ENCODE data around the gene CBFA2T2.
"Not testable (repeated sequence)": the region's sequence is repeated elsewhere in the genome, so short reads cannot be mapped to it uniquely, and the experiment has no call there.

Gene CBFA2T2

DNA sequence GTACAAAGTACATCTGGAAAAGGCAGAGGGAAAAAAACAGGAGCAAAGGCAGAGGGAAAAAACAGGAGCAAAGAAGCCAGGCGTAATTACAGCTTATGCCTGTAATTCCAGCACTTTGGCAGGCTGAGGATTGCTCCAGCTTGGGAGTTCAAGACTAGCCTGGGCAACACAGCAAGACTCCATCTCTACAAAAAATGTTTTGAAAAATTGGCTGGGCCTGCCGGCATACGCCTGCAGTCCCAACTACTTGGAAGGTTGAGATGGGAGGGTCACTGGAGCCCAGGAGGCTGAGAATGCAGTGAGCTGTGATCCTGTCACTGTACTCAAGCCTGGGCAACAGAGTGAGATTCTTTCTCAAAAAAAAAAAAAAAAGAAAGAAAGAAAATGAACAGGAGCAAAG, 19.0 kb upstream of the CBFA2T2 start:
- DNase-seq (ENCODE audit: low read depth): no peak

DNA sequence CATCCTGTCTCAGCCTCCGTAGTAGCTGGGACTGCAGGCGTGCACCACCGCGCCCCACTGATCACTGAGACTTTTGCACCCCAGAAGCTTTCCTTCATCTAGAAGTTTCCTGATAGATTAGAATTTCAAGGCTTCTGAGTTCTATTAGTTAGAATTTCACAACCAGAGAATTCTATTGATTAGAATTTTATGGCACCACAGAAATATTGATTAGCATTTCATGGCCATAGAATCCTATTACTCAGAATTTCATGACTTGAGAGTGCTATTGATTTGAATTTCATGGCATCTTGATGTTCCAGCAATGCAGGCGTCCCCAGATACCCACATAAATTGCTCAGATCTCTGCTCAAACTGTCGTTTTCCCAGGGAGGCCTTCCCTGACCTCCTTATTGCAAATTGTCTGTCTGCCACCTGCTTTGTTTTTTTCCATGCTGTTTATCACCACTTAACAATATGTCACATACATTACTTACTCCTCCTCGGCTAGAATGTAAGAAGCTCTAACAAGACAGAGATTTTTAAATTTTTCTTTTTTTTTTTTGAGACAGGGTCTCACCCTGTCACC, 16.9 kb upstream of the CBFA2T2 start:
- DNase-seq (ENCODE audit: low read depth): no peak

DNA sequence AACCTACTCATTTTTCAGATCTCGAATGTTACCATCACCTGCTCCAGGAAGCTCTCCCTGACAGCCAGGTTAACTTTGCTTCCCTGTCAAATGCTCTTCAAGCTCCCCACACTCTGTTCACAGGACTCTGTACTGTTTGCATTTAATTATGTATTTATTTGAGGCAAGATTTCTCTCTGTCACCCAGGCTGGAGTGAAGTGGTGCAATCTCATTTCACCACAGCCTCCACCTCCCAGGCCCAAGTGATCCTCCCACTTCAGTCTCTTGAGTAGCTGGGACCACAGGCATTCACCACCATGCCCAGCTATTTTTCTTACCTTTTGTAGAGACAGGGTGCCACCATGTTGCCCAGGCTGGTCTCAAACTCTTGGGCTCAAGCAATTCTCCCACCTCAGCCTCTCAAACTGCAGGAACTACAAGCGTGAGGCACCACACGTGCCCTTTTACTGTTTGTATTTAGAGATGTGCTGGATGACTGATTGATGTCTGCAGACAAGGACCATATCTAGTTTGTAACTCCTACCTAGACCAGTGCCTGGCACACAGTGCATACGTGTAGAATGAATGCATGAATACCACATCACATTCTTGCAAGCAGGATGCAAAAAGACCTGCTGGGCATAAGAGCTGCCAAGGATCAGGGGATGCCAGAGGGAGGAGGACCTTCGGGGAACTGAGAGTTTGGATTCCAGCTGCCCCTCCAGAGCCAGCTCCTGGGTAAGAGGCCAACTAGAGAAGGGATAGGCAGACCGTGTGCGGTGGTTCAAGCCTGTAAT, 15.6 kb upstream of the CBFA2T2 start:
- DNase-seq (ENCODE audit: low read depth): no peak

DNA sequence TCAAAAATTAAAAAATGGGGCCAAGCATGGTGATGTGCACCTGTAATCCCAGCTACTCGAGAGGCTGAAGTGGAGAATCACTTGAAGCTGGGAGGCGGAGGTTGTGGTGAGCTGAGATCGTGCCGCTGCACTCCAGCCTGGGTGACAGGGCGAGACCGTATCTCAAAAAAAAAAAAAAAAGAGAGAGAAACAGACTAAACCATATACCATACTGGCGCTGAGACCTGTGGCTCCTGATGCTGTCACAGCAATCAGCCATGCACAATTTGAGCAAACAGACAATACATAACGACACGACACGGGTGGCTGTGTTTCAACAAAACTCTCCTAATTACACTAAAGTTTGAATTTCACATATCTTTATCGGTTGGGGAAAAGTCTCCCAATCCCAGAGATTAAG, 14.9 kb upstream of the CBFA2T2 start:
- no peak for DNase-seq (ENCODE audit: low read depth)

DNA sequence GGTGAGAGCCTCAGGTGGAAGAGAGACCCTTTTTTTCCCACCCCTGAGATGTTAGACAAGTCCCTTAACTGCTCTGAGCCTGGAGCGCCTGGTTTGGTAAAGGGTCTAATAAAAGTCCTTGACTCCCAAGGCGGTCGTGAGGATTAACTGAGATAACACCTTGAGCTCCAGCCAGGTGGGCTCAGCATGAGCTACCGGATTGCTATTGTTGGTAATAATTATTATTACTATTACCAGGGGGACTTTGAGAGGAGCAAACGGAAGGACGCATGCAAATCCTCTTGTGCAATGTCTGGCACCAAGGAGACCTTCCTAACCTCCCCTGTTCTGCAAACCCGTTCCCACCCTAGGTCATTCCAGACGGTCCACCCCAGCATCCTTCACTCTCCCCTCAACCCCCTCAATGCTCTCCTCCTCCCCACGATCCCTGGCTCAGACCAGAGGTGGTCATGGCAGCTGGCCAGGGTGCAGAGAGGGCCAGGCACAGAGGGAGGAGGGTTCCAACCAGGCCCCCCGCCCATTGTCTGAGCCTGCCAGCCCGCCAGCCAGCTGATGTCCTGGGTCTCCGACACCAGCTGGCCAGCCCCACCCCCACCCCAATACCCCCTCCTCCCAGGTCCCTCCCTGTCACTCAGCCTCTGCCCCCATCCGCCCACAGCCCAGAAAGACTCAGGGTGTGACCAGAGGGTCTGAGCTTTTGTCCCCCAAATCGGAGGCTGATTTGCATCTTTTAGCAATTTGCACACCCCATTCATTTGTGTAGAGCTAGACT, 14.3 kb upstream of the CBFA2T2 start:
- no peak for DNase-seq (ENCODE audit: low read depth)

DNA sequence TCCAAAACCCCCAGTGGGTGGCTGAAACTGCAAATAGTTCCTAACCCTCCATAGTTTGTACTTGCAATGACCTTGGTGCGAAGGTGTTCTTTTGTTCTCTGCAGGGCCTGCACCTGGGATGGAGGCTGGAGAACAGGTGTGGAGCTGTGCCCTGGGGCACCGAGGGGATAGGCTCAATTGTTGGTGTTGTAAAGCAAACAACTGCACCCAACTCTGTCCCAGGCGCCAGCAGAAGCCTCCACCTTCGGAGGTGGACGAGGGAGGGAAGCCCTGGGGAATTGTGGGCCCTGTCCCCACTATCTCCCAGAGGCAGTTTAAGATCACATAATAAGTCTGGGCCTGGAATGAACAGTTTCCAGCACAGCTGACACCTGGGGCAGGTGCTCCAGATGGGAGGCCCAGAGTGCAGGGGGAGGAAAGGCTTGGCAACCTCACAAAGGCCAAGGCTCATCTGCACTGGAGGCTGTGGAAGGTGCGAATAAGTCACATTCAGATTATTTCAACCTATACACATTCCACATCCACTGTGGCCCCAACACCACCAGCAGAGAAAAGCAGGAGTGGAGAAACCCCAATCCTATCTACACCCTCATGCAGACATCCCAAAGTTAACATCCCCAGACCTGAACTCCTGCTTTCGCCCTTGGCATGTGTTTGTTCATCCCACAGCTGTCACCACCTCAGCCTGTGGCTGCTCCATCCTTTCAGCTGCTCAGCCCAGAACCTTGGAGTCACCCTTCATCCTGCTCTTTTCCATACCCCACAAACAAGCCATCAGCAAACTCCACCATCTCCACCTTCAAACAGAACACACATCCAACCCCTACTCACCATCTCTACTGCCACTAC, 12.3 kb upstream of the CBFA2T2 start:
- DNase-seq (ENCODE audit: low read depth): no peak

DNA sequence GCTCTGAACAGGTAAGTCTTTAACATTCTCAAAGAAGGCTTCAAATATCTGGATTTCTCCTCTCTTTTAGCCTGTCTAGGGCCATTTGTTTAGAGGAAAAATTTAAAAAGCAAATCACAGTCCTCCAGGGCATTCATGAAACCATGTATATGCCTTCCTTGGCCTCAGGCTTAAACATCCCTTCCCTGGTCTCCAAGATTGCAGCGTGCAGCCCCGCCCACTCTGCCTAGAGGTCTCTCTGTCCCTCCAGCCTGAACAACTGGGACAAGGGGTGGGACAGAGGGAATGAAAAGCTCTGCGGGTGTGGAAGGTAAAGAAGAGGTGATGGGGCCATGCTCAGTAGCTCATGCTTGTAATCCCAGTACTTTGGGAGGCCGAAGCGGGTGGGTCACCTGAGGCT, 9.8 kb upstream of the CBFA2T2 start:
- DNase-seq (ENCODE audit: low read depth): no peak

DNA sequence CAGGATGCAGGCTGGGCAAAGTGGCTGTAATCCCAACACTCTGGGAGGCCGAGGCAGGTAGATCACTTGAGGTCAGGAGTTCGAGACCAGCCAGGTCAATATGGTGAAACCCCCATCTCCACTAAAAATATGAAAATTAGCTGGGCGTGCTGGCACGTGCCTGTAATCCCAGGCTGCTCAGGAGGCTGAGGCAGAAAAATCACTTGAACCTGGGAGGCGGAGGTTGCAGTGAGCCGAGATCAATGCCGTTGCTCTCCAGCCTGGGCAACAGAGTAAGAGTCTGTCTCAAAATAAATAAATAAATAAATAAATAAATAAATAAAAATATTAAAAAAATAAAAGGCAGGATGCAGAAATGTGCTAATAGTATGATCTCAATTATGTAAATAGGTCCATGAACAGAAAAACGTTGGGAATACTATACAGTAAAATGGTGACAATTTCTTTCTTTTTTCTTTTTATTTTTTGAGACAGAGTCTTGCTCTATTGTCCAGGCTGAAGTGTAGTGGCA, 8.4 kb upstream of the CBFA2T2 start:
- DNase-seq (ENCODE audit: low read depth): no peak

DNA sequence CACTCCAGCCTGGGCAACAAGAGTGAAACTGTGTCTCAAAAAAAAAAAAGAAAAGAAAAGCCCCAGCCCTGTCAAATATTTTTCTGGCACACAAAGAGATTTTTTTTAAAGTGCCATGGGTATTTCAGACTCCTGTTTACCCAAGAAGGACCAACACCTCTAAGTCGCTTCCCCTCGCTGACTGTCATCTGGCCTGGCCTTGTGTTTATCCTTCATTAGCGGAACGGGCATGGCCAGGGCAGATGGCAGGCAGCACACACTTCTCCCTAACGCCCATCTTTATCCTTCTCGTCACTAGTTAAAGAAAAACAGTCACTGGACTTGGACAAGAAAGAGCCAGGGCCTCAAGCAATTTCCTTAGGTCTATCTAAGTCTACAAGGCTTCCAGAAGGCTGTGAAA, 7.3 kb upstream of the CBFA2T2 start:
- no peak for DNase-seq (ENCODE audit: low read depth)

DNA sequence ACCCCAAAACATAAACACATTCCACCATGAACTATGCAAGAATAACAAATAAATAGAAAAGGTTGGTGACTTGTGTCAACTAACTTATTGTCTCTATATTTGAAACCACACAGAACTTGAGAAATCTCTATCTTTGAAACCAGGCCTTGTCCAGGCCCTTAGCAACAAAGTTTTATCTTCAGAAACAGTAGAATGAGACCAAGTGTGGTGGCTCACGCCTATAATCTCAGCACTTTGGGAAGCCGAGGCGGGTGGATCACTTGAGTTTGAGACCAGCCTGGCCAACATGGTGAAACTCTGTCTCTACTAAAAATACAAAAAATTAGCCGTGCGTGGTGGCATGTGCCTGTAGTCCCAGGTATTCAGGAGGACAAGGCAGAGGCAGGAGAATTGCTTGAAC, 6.7 kb upstream of the CBFA2T2 start:
- not testable (repeated sequence) for DNase-seq (ENCODE audit: low read depth)

DNA sequence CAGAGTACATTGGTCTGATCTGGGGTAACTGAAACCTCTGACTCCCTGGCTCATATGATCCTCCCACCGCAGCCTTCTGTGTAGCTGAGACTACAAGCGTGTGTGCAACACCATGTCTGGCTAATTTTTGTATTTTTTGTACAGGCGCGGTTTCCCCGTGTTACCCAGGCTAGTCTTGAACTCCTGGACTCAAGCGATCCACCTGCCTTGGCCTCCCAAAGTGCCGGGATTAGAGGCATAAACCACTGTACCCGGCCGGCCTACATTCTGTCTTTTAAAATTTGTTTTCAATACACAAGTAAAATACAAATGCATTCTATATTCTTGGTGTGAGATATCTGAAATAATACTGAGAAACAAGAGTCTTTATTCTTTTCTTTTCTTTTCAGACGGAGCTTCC, 1.7 kb upstream of the CBFA2T2 start:
- no peak for DNase-seq (ENCODE audit: low read depth)

DNA sequence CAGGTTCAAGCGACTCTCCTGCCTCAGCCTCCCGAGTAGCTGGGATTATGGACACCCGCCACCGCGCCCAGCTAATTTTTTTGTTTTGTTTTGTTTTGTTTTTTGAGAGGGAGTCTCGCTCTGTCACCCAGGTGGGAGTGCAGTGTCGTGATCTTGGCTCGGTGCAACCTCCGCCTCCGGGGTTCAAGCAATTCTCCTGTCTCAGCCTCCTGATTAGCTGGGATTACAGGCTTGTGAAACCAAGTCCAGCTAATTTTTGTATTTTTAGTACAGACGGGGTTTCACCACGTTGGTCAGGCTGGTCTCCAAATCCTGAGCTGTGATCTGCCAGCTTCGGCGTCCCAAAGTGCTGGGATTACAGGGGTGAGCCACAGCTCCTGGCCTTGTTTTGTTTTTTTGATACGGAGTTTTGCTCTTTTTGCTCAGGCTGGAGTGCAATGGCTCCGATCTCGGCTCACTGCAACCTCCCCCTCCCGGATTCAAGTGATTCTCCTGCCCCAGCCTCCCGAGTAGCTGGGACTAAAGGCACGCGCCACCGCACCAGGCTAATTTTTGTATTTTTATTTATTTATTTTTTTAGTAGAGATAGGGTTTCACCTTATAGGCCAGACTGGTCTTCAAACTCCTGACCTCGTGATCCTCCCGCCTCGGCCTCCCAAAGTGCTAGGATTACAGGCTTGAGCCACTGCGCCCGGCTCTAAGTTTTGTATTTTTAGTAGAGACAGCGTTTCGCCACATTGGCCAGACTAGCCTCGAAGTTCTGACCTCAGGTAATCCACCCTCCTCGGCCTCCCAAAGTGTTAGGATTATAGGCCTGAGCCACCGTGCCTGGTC, 1.0 kb upstream of the CBFA2T2 start:
- not testable (repeated sequence) for DNase-seq (ENCODE audit: low read depth)

DNA sequence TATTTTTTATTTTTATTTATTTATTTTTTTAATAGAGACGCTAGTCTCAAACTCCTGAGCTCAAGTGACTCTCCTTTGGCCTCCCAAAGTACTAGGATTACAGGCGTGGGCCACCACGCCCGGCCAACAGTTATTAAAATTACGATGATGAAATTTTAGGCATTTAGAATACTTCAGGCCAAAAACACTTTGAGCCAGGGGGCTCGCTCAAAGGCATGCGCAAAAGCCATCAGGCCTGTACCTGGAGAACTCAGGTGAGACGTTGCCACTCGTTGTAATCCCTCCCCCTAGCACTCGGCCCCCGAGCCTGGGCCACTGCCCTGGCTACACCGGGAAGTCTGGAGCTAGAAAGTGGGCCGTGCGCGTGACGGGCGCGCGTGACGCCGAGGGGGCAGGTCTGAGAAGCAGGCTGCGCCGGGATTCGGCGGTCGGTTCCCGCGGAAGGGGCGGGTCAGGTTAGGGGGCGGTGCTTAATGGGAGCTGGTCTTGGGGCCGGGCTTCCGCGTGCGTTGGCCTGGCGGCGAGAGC, 337 bp upstream of the CBFA2T2 start:
- DNase-seq (ENCODE audit: low read depth): peak; percentile 97

DNA sequence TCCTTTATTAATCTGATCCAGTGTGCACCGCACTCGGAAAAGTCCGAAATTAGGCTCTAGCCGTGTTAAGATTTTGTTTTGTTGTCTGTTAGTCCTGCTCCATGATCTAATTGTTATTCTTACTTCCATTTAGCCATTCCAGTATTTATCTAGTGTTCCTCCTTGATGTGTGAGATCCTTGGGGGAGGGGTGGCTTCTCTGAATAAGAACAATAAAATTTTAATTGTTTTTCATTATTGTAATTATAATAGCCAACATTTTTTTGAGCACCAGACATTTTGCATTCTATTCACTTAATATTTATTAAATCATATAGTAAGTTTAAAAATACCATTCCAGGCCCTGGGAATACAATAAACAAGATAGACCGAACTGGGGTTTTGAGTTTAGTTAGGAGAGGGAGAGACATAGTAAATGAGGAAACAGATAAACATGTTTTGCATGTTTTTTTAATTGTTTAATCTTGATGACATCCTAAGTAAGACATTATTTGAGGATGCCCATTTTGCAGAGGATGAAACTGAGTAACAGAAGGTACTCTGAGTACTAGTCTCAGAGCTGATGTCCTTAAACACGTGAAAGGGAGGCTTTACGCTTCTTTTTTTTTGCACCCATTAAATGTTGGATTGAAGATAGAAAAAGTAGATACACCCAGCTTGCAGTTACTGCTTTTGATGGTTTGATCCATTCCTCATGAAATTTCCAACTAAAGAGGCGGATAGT, 1.2 kb downstream of the CBFA2T2 start:
- DNase-seq (ENCODE audit: low read depth): no peak

DNA sequence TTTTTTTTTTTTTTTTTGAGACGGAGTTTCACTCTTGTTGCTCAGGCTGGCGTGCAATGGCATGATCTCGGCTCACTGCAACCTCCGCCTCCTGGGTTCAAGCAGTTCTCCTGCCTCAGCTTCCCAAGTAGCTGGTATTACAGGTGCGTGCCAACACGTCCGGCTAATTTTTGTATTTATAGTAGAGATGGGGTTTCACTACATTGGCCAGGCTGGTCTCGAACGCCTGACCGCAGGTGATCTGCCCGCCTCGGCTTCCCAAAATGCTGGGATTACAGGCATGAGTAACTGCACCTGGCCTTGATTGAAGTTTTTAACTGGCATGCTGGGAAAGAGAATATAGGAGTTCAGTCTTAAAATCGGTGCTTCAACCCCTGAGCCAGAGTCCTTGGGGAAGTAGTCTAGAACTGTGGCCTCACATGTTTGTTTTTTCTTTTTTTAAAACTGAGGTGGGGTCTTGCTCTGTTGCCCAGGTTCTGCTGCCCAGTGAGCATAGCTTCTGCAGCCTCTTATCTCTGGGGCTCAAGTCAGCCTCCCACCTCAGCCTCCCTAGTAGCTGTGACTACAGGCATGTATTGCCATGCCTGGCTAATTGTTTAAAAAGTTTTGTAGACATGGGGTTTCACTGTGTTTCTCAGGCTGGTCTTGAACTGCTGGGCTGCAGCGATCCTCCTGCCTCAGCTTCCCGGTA, 3.3 kb downstream of the CBFA2T2 start:
- DNase-seq (ENCODE audit: low read depth): no peak

DNA sequence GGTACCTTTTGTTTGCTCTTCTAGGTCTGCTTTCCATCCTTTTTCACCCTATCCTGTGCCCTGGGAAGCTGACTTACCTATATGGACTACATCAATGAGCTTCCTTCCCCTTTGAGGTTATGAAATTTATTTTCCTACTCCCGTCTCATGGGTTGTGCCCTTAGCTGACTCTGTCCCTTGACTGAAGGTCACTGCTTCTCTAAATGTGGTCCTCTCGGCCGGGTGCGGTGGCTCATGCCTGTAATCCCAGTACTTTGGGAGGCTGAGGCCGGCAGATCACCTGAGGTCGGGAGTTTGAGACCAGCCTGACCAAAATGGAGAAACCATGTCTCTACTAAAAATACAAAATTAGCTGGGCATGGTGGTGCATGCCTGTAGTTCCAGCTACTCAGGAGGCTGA, 6.9 kb downstream of the CBFA2T2 start:
- DNase-seq (ENCODE audit: low read depth): not testable (repeated sequence)

DNA sequence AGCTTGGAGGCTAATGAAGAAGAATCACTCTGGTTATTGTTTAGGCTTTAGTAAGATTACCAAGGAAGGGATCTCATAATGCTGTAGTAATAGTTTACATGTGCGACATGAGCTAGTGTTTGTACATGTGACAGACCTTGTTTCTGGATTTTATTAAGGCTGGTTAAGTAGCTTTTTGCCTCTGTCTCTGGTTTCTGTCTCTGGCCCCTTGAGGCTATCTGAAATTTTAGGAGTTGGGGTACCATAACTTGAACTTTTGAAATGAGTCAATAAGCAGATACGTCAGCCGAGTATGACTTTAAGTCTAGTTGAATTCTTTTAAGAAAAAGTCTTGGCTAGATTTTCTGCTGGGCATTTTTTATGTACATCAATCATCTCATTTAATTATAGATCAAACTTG, 9.5 kb downstream of the CBFA2T2 start:
- peak; percentile 22 for DNase-seq (ENCODE audit: low read depth)

DNA sequence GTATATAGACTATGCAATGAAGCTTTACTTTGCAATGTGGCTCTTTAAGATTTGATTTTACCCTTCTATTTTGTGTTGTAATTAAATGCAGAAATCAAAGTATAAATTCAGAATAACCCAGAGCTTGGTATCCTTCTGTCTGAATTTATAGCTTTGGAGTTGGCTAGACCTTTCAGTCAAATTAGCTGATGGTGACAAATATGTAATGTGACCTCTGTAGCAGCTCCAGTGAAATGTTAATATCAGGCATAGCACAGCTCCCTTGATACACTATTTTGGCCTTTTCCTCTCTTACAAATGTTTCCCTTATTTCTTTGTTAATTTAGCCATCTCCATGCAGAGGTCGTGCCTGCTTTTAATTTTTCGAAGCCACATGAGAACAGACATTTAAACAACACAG, 11.1 kb downstream of the CBFA2T2 start:
- no peak for DNase-seq (ENCODE audit: low read depth)

DNA sequence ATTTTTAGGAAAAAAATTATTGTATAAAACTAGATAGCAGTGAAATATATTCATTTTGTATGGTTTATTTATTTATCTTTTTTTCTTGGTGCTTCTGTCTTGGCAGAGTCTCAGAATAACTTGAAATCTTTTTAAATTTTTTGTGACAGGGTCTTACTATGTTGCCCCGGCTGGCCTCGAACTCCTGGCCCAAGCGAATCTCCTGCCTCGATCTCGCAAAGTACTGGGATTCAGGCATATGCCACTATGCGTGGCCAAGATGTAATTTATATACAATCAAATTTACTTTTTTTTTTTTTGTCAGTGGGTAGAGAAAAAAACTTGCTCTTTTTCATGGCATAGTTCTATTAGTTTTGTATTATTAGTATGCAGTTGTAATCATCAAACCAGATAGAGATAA, 13.7 kb downstream of the CBFA2T2 start:
- DNase-seq (ENCODE audit: low read depth): no peak

DNA sequence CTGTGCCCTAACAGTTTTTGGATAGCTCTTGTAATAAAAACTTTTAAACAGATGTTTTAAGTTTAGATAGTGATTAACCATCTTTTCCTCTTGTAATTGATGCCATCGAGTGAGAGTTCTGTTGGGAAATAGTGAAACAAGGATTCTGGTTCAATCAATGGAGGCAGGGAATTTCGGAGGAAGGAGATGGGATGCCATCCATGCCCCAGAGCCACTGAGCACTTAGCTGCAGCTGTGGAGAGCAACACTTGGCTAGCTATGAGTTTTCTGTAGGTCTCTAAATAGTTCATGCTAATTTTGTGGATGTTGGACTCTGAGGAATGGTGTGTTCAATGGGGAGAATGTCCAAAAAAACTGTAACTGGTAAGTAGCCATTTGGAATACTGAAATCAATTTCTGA, 16.7 kb downstream of the CBFA2T2 start:
- DNase-seq (ENCODE audit: low read depth): peak; percentile 63
